Parathyroid adenoma (tissue), 2 donors: ENCODE measurements around the gene NEDD4L.

ENCODE experiments used
- H2AFZ ChIP-seq: fragments of 300-600 bp; sonication (generic); one replicate; pipeline ENCODE4 v1.7.0; 2017; ENCODE audit warnings: antibody characterized with exemption, mild to moderate bottlenecking
- H3K27ac ChIP-seq: fragments of 300-600 bp; sonication (generic); one replicate; pipeline ENCODE4 v1.7.0; 2017
- H3K27me3 ChIP-seq: fragments of 300-600 bp; sonication (generic); one replicate; pipeline ENCODE4 v1.7.0; 2017; ENCODE audit warnings: low read length; ENCODE audit not compliant: control insufficient read depth, insufficient read depth
- H3K36me3 ChIP-seq: fragments of 300-600 bp; sonication (generic); one replicate; pipeline ENCODE4 v1.7.0; 2017; ENCODE audit warnings: low read length; ENCODE audit not compliant: control insufficient read depth, insufficient read depth
- H3K4me1 ChIP-seq: fragments of 300-600 bp; sonication (generic); one replicate; pipeline ENCODE4 v1.7.0; 2017; ENCODE audit warnings: control low read depth
- H3K4me2 ChIP-seq: fragments of 300-600 bp; sonication (generic); one replicate; pipeline ENCODE4 v1.7.0; 2017; ENCODE audit warnings: low read length
- H3K4me3 ChIP-seq: fragments of 300-600 bp; sonication (generic); one replicate; pipeline ENCODE4 v1.7.0; 2017; ENCODE audit warnings: low read depth, low read length
- H3K79me2 ChIP-seq: fragments of 300-600 bp; sonication (generic); one replicate; pipeline ENCODE4 v1.7.0; 2017; ENCODE audit warnings: control low read depth
- H3K9ac ChIP-seq: fragments of 300-600 bp; sonication (generic); one replicate; pipeline ENCODE4 v1.7.0; 2017; ENCODE audit warnings: mild to moderate bottlenecking
- H3K9me3 ChIP-seq: fragments of 300-600 bp; sonication (generic); one replicate; pipeline ENCODE4 v1.7.0; 2017; ENCODE audit warnings: low read length; ENCODE audit not compliant: control insufficient read depth
- TF ChIP-seq, protein P1 (sequence below): fragments of 300-600 bp; sonication (generic); IDR thresholded peaks from one replicate; pipeline ENCODE4 v1.7.0; 2017; ENCODE audit warnings: antibody characterized with exemption, mild to moderate bottlenecking
- donor health status: primary hyperparathyroidism.

Gene NEDD4L

DNA sequence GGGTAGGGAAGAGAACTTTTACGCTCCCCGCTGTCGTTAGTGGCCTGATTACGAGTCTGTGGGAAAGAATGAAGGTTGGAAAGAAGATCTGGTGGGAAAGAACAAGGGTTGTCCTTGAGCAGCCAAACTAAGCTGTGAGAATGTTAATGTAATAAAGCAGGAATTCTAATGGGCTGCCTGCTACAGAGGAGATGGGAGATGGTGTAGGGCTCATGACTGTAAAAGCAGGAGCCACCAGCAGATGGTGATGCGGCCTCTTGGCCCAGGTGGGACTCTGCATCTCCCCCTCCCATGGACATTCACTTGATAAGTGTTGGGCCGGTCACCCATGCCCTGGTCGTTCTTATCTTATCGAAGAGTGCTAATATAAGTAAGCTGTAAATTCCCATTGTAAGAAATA is 150.0 kb downstream of the NEDD4L start:
- no peak overlapping the region for H3K4me2 ChIP-seq
- H3K4me3 ChIP-seq = no peak overlapping the region
- no peaks in the 10 kb centered on the region for H3K36me3 ChIP-seq
- no peak overlapping the region for H2AFZ ChIP-seq
- TF ChIP-seq, protein P1, sequence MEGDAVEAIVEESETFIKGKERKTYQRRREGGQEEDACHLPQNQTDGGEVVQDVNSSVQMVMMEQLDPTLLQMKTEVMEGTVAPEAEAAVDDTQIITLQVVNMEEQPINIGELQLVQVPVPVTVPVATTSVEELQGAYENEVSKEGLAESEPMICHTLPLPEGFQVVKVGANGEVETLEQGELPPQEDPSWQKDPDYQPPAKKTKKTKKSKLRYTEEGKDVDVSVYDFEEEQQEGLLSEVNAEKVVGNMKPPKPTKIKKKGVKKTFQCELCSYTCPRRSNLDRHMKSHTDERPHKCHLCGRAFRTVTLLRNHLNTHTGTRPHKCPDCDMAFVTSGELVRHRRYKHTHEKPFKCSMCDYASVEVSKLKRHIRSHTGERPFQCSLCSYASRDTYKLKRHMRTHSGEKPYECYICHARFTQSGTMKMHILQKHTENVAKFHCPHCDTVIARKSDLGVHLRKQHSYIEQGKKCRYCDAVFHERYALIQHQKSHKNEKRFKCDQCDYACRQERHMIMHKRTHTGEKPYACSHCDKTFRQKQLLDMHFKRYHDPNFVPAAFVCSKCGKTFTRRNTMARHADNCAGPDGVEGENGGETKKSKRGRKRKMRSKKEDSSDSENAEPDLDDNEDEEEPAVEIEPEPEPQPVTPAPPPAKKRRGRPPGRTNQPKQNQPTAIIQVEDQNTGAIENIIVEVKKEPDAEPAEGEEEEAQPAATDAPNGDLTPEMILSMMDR = no peak
- peaks cover 7% of the 10 kb centered on the region for H3K79me2 ChIP-seq
- H3K4me1 ChIP-seq = peaks cover 2% of the 10 kb centered on the region
- H3K9ac ChIP-seq = no peak overlapping the region
- no peaks in the 10 kb centered on the region for H3K9me3 ChIP-seq
- H3K27me3 ChIP-seq = no peaks in the 10 kb centered on the region
- H3K27ac ChIP-seq = no peak overlapping the region

DNA sequence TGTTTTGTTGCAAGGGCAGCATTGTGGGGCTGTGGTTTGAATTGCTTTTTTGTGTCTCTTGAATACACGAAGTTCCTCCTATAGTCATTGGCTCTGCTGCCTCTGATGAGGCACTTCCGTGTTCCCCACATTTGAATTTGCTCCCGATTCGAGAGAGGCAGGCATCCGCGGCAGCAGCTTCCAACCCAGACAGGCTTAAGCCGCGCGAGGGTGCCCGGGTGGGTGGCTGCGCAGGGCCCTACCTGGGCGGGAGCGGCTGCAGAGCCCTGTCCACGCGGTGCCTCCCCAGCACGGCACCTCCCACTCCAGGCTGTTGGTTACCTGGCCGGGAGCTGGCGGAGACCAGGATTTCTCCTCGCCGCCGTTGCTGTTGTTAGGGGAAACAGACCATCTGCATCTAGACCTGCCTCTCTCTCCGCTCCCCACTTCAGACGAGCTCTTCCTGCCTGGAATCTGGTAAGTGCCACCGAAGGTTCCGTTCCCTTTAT is 151.3 kb downstream of the NEDD4L start:
- H3K36me3 ChIP-seq = no peaks in the 10 kb centered on the region
- H3K4me2 ChIP-seq = no peak overlapping the region
- H3K79me2 ChIP-seq = peaks cover 7% of the 10 kb centered on the region
- no peak overlapping the region for H3K4me3 ChIP-seq
- H3K9ac ChIP-seq = no peak overlapping the region
- H2AFZ ChIP-seq = peak overlapping the region; percentile 80
- no peaks in the 10 kb centered on the region for H3K27me3 ChIP-seq
- peaks cover 2% of the 10 kb centered on the region for H3K4me1 ChIP-seq
- no peak overlapping the region for H3K27ac ChIP-seq
- TF ChIP-seq, protein P1 = no peak
- no peaks in the 10 kb centered on the region for H3K9me3 ChIP-seq

DNA sequence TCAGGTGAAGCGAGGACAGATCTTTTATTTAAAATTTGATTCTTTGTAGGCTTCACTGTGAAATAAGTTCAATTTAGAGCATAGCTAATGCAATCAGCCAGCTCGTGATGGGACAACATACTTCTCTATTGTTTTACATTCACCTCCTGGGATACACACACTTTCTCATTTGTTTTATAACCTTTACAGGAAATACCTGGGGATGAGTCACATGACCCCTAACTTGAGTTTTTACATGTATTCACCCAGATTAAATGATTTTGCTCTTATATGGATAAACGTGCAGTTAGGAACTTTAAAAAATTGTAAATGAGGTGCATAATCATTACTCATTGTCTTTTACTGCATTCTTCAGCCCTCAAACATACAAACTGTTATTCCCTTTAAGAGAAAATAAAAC is 152.1 kb downstream of the NEDD4L start:
- peaks cover 7% of the 10 kb centered on the region for H3K79me2 ChIP-seq
- H2AFZ ChIP-seq = no peak overlapping the region
- TF ChIP-seq, protein P1 = no peak
- H3K9ac ChIP-seq = no peak overlapping the region
- no peak overlapping the region for H3K4me2 ChIP-seq
- no peaks in the 10 kb centered on the region for H3K36me3 ChIP-seq
- H3K27ac ChIP-seq = no peak overlapping the region
- no peaks in the 10 kb centered on the region for H3K9me3 ChIP-seq
- H3K27me3 ChIP-seq = no peaks in the 10 kb centered on the region
- peaks cover 2% of the 10 kb centered on the region for H3K4me1 ChIP-seq
- no peak overlapping the region for H3K4me3 ChIP-seq

DNA sequence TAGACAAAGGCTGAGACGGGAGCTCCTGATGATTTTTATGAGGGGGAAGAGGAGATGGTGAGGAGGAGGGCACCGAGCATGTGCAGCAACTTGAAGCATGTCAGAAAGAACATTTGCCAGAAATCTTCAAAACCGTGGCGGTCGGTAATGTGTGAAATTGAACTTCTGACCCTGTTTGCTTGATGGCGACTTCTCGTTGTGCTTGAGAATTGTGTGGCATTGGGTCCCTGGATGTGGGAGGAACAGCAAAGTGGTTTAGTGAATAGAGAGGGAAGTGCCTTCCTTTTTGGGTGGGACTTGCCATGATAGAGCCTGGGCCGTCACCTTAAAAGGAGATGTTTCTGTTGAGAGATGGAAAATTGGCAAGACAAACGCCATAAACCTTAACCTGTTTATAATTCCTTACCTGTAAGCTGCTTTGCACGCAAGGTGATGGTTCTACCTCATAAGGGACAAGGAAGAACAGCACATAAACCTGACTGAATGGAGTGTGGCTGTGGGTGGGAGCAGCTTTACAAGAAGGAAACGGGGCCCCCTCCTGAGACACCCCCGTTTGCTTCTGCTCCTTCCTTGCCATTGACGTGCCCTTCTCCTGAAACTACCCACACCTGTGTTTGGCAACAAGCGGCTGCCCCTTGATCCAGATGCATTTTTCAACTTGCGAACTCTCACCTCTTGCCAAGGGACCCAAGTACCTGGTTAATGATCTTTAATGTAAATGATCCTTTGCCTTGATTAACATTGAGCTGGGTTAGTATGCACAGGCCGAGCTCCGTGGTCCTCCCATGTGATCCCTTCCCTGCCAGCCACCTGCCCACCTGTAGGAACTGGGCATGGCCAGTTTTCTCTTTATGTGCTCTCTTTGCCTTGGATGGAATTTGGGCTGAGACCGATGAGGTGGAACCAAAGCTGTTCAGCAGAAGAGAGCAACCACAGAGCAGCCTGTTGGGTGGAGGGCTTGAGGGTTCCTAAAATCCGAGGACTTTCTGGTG is 153.2 kb downstream of the NEDD4L start:
- no peak overlapping the region for H3K4me2 ChIP-seq
- H3K36me3 ChIP-seq = no peaks in the 10 kb centered on the region
- peaks cover 7% of the 10 kb centered on the region for H3K79me2 ChIP-seq
- no peaks in the 10 kb centered on the region for H3K9me3 ChIP-seq
- H3K27me3 ChIP-seq = no peaks in the 10 kb centered on the region
- TF ChIP-seq, protein P1 = no peak
- H3K9ac ChIP-seq = no peak overlapping the region
- no peak overlapping the region for H2AFZ ChIP-seq
- H3K4me1 ChIP-seq = peaks cover 2% of the 10 kb centered on the region
- H3K27ac ChIP-seq = no peak overlapping the region
- H3K4me3 ChIP-seq = no peak overlapping the region
